CD1c-positive myeloid dendritic cell (primary cell): ENCODE measurements around the gene CALML4.
A peak's percentile ranks its signal among the peaks of the same experiment; 100 is the strongest.
"Not testable (repeated sequence)": the region's sequence is repeated elsewhere in the genome, so short reads cannot be mapped to it uniquely, and the experiment has no call there.

ENCODE experiments used
- DNase-seq: peaks from one replicate; pipeline ENCODE4 v3.0.0-alpha.2; 2016; ENCODE audit errors: extremely low spot score

The CALML4 gene

GRCh38 chr15:68204776-68205557, at the start of gene CALML4:
Gene CALML4, minus strand, starts transcription at chr15:68205332. Its CDS starts 85 bp downstream, at chr15:68205247.
- peak; percentile 46 for DNase-seq

GRCh38 chr15:68252925-68253534, 47.9 kb upstream of the CALML4 start:
- DNase-seq, result peak; percentile 80

GRCh38 chr15:68249058-68249713, 44.1 kb upstream of the CALML4 start:
- peak; percentile 67 for DNase-seq

- DNase-seq, result no peak
Observed at GRCh38 chr15:68244235-68244634, 39.1 kb upstream of the CALML4 start.

- no peak for DNase-seq
Observed at GRCh38 chr15:68241088-68241935, 36.2 kb upstream of the CALML4 start.

GRCh38 chr15:68239025-68239424, 33.9 kb upstream of the CALML4 start:
- DNase-seq, result no peak

GRCh38 chr15:68235022-68235421, 29.9 kb upstream of the CALML4 start:
- no peak for DNase-seq

GRCh38 chr15:68234520-68234919, 29.4 kb upstream of the CALML4 start:
- DNase-seq, result not testable (repeated sequence)

- no peak for DNase-seq
Observed at GRCh38 chr15:68234060-68234459, 28.9 kb upstream of the CALML4 start.

GRCh38 chr15:68232937-68233336, 27.8 kb upstream of the CALML4 start:
- DNase-seq, result peak; percentile 85

- peak; percentile 79 for DNase-seq
Observed at GRCh38 chr15:68232449-68232848, 27.3 kb upstream of the CALML4 start.

GRCh38 chr15:68231102-68231818, 26.1 kb upstream of the CALML4 start:
- no peak for DNase-seq

GRCh38 chr15:68230157-68231100, 25.3 kb upstream of the CALML4 start:
- DNase-seq, result peak; percentile 49

GRCh38 chr15:68229386-68230156, 24.4 kb upstream of the CALML4 start, which contains the start of gene CLN6:
Gene CLN6, minus strand, starts transcription at chr15:68229728. Its CDS starts 144 bp downstream, at chr15:68229584.
- peak; percentile 89 for DNase-seq

GRCh38 chr15:68228971-68229385, 23.8 kb upstream of the CALML4 start:
- no peak for DNase-seq

- DNase-seq, result no peak
Observed at GRCh38 chr15:68228143-68228970, 23.2 kb upstream of the CALML4 start.

GRCh38 chr15:68227643-68228142, 22.6 kb upstream of the CALML4 start:
- DNase-seq, result no peak

GRCh38 chr15:68225442-68225841, 20.3 kb upstream of the CALML4 start:
- DNase-seq, result not testable (repeated sequence)
